GM18520 (cell line): Measurements from ENCODE around the gene IVD.
A peak's percentile ranks its signal among the peaks of the same experiment; 100 is the strongest.

Source experiments
- ATAC-seq: cut with Tn5 transposase; IDR thresholded peaks from one replicate; pipeline ENCODE4 v1.9.1; 2021; ENCODE audit not compliant: unreplicated experiment

Gene IVD

DNA sequence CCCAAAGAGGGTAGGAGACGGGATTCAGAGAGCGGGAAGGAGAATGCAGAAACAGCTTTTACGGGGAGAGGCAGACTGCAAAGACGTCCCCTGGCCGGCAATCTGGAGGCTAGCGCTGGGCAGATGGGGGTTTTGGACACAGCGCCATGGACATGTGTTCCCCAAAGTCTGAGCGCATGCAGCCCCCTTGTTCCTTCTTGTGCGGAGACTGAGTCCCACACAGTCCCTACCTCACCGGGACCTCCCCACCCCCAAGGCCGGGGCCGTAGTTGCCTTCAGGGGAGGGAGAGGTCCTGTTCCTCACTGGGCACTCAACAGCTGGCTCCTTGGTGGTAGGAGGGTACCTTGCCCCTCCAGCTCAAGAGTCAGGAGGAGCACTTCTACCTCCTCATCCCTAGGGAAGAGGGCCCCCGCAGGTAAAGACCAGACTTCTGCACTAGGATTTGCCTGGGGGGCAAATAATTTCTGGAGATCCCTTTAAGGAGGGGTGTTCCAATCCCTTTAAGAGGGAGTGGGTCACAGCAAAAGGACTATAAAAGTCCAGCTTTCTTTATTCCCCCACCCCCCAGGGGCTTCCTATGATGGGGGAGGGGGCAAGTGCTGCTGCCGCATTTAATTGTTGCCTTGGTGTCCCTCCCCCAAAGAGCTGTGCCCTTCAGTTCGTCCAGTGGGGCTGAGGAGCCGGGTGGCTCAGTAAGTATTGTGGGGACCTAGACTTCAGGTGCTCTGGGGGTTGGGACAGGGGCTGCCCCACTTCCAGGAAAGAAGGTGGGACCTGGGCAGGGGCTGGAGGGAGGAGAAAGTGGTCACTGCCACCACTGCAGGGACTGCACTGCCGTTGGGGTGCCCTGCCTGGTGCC, 31.5 kb downstream of the IVD start:
- no peak for ATAC-seq

DNA sequence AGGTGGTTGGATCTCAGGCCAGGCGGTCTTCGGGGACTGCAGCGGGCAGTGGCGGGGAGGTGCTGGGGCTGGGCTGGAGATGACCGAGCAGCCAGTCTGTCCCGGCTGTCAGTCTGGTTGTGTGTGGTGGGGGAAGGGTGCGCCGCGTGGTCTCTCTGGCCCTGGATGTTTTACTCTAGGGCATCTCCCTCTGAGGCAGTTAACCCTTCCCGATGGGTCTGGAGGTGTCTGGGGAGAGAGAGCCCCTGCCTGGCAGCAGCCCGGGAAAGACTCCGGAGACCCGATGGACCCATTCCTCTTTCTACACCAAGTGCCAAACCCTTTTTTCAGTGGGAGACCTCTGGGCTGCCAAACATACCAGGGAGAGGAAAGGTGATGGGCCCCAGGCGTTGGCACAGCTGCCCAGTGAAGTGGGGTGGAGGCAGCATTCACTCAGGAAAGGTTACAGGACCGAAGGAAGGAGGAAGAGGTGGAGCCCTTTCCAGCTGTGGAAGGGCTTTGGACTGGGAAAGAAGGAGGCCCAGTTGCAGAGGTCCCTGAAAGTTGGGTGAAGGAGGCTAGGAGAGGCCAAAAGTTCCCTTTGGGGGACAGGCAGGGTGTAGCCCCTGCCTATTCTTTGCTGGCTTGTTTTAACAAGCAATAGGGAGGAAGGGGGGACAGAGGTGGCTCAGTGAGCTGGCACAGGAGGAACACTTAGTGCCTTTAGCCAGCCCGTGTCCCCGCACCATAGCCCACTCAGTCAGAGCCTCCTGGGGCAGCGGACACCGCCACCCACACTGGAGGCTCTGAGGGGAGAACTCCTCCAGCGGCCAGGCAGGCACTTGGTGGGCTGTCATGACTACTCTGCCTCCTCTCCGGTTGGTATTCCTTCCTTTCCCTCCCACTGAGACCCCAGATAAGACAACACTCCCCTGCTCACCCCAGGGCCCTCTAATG, 32.4 kb downstream of the IVD start:
- ATAC-seq, result no peak

DNA sequence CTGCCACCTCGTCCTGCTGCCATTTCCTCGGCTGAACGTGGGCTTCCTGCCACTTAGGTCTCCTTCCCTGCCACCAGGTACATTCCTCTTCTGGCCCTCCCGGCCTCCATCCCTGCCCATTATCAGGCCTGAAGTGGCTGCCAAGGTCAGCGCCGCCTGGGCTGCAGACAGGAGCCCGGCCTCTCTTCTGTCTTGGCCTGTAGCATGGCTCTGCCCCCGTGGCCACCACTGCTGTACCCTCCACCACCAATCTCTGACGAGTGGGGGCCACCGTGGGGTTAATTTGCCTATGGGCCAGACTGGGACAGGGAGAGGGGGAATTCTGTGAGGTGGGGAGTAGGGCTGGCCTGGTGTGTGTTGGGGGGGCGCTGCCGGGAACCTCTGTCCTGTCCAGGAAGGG, 33.1 kb downstream of the IVD start:
- no peak for ATAC-seq

DNA sequence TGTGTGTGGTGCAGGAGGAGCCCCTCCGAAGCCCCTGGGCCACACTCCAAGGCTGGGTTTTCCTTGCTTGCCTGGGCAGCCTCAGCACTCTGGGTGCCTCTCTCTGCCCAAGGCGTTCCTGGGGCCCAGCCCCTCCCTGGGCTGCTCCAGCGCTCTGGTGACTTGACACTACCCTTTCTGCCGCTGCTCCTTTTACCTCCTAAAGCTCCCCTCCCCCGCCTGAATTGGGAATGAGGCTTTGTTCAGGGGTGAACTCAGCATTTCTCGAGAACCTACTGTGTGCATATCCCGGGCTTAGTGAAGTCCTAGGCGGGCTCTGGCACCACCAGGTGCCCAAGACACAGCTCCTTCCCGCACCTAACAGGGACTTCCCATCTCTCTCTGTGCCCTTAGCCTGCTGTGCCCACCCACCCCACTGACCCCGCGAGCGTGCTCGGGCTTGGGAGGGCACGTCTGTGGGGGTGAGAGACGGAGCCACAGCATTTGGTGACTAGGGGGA, 33.9 kb downstream of the IVD start:
- ATAC-seq, result no peak

DNA sequence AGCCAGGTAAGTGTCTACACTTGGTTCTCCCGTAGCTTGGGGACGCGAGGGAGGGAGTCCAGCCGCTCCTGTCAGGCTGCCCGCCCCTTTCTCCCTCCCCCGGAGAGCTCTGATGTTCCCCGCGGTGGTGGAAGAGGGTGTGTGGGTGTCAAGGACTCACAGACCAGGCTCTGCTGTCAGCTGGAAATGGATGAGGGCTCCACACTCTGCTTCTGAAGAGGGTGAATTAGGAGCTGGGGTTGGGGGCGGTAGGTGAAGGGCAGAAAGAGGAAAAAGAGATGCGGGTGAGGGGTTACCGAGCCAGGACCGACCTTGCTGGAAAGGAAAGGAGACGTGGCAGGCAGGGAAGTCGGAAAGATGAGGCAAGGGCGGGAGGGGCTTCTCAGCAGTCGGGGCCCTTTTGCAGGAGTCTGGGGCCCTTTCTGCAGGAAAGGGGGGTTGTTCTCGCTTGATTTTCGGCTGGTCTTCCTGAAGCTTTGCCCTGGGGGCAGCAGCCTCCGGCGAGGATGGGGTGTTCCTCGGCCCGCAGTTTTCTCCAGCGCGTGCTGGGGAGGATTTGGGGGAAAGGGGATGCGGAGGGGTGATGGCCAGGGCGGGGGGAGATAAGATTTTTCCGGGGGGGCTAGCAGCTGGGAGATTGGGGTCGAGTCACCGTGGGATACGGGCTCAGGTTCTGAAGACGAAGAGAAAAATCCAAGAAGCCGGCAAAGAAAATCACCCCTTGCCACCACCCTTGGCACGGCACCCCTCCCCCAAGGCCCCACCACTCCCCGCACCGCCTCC, 34.6 kb downstream of the IVD start:
- ATAC-seq, result no peak

DNA sequence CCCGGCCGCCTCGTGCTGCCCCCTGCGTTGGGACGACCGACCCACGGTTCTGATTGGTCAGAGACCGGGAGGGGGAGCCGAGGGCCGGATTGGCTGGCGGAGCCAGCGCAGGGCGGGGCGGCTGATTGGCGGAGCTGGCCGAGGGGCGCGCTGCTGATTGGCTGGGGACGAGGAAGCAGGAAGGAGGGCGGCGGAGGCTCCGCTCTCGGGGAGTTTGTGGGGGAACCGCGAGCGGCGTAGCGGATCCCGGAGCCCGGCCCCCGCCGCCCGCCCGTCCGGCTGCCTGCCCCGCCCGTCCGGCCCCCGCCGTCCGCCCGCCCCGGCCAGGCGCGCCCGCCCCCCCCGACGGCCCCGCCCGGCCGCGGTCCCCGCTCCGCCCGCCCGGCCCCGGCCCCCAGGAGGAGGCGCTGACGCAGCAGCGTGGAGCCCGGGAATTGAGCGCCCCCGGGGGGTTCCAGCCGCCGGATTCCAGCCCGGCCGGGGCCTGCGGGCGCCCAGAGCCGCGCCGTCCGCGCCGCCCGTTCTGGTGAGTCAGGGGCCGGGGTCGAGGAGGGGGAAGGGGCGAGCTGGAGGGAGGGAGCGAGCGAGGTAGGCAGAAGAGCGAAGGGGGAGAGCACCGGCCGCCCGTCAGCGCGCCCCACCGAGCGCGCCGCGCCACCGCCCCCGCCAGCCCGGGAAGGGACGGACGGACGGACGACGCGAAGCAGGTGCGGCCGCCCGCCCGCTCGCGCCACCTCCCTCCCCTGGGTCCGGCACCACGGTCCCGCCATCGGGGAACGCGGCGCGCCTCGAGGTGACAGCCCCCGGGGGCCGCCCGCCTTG, 35.4 kb downstream of the IVD start, which contains the start of gene BAHD1:
Gene BAHD1 (plus strand): TSS at position 211 of the 822 bp plus-strand sequence. CDS start 17,512 bp downstream, outside the sequence.
- peak; percentile 89 for ATAC-seq

DNA sequence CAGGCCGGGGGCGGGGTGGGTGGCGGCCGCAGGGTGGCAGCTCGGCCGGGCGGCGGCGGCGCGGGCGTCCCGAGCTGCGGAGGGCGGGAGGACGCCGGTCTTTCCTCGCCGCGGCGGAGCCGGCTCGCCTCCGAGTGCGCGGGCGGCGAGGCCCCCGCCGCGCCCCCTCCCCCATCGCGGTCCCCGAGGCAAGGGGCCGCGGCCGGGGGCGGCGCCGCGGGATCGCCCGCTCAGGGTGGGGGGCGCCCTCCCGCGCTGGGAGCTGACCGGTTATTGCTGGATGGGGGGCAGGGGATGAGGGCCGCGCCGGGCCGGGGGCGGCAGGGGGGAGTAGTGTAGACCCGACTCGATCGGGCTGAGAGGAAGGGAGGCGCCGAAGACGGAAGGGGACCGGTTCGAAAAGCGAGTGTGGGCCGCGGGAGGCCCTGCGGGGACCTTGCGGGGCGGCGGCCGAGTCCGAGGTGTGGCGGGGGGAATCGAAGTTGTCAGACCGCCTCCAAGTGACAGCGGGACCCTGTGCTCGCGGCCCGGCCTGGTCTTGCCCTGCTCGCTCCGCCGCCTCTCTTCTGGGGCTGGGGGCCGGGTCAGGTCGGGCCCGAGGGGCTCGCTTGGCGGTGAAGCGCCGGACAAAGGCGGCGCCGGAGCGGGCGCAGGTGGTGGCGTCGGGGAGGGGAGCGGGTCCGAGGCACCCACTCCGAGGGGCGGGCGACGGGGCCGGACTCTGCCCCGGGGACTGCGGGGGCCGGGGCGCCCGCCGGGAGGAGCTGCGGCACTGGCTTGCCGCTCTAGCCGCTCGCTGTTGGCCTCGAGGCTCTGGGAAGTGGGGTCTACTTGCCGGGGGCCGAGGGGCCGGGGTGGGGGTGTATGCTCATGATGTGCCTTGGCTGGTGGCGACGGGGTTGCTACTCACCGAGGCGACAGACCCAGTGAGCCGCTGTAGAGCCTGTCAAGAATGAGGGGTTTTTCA, 36.3 kb downstream of the IVD start:
- no peak for ATAC-seq

DNA sequence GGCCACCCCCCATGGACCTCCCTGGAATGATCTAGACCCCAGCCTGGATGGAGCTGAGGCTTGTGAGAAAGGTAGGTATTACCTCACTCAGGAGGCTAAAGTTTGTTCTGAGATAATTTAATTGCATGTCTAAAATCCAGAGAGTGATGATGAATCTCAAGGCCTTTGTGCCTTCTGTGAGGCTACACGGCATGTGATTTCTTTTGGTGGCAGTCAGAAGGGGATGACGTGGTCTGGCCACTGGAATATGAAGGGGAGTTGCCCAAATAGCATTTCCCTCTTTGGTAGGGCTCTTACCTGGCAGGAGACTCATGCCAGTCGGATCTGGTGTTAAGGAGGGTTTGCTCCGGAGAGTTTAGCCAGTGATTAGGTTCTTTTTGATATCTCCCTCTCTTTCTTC, 37.7 kb downstream of the IVD start:
- ATAC-seq, result no peak

DNA sequence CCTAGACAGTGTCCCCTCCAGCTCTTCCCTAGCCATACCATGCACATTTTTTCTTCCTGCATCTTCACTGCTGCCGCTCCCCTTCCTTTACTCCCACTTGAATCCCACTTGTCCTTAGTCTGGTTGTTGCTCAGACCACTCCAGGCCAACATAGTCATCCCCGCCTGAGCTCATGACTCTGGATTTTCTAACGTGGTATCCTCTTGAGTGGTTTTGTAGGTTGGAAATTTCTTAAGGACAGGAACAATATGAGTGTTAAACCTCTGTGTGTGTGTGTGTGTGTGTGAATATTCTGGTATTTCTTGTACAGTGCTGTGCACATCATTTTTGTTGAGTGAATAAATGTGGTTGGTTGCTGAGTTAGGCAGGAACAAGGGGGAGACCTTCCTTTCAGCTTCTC, 38.3 kb downstream of the IVD start:
- no peak for ATAC-seq

DNA sequence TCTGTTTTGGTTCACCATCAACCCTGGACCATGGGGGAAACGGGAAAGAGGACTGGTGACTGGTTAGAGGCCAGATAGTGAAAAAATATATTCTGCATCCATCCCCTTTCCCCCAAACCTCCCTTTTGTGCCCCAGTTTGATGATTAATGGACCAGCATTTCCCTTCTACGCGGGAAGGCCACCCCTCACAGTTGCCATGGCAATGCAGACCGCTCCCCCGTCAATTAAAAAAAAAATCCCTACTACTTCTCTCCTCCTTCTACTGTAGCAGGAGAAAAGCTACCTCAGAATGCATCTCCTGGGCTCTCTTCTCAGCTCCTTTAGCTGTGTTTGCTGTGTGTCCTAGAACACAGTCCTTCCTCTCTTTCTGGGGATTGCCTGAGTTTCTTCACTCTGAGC, 39.1 kb downstream of the IVD start:
- ATAC-seq, result no peak

DNA sequence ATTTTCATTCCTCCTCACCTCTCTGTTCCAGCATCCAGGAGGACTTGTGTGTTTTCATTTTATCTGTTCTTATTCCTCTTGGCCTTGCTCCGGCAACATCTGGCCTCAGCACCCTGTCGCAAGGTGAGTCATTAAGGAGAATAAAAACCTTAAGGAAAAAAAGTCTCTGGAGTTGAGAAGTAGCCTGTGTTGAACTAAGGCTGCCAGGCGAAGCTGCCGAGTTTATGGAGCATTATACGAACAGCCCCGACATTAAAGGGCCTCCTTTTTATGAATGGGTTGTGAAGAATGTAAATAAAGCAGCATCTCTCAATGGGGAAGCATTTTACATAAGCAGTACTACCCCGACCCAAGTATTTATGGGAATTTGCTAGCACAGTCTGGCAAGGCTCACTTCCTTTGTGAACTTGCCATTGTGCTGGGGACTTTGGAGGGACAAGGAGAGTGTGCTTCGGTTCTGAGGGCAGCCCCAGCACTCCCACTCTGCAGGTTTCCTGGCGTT, 39.9 kb downstream of the IVD start:
- no peak for ATAC-seq

DNA sequence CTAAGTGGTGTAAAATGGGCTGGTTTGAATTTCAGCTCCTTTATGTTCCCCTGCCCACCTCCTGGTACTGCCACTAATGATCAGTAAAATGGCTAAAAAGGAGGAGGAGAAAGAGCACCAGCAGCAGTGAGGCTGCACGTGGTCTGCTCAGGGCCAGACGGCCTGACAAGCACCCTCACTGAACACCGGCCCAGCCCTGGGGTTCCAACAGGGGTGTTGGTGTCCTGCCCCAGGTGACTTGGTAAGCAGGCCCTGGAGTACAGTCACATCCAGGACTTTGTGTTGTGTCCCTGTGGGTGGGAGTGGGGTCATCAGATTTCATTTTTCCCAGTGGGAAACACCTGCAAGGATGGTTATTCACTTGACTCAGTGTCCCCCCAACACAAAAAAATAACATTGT, 40.5 kb downstream of the IVD start:
- ATAC-seq, result no peak

DNA sequence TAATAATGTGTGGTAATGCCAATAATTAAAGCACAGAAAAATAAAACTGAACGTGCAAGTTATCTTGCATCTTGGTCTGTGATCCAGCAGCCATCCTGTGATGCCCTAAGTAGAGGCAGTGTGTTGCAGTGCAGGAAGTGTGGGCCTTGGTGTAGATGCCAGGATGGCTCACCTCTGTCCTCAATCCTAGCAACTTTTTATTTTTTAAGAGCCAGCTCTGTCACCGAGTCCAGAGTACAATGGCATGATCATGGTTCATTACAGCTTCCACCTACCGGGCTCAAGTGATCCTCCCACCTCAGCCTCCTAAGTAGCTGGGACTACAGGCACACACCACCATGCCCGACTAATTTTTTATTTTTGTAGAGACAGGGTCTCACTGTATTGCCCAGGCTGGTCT, 42.8 kb downstream of the IVD start:
- no peak for ATAC-seq

DNA sequence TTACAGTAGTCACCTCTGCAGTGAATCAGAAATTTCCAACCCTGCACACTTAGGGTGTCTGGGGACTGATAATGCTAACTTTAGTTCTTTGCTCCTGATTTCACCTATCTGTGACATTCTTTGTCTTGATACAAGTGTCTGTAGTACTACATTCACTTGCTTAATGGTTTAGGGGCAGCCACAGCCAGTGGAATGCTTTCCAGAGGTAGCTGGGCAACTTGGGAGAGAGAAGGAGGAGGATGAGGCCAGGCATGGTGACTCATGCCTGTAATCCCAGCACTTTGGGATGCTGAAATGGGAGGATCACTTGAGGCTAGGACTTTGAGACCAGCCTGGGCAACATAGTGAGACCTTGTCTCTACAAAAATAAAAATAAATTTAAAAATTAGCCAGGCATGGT, 43.7 kb downstream of the IVD start:
- no peak for ATAC-seq

DNA sequence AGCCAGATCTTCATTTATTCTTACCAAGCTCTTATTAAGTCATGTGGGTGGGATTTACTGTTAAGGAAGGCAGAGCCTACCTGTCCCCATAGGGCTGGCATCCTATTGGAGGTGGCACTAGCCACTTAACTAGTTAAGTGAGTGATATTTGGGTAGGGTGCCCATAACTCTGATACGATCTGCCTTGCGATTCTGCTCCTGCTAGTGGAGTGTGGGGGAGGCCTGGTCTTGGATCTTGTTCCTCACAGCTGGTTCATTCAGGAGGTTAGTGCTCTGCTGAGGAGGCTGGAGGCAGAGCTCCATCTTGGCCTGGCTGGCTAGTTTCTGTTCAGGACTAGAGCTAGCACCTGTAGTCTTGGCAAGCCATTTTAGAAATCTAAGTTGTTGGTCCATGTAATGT, 44.5 kb downstream of the IVD start:
- ATAC-seq, result no peak

DNA sequence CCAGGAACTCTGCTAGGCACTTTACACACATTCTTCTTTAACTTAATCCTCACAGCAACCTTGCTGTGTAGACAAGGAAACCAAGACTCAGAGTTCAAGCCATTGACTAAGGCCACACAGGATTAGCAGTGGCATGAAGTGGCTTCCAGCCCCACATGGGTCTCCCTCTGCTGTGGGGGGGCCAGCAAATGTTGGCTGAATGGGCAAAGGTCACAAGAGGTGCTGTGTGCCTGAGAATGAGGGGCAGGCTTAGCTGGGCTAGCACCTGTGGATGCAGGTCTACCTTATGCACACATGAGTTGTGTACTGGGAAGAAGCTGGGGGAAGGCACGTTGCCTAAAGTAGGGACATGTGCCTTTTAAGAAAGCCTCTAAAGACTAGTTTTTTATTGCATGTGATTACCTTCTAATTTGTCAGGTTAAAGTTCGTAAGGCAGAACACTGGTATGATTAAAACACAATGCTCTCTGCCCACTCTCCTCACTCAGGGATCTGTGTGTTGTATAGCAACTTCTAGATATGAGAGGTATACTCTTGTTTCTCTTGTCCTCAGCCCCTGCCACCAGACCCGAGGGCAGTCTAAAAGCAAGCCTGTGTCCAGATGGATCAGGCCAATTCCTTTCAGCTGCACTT, 46.0 kb downstream of the IVD start:
- ATAC-seq, result no peak

DNA sequence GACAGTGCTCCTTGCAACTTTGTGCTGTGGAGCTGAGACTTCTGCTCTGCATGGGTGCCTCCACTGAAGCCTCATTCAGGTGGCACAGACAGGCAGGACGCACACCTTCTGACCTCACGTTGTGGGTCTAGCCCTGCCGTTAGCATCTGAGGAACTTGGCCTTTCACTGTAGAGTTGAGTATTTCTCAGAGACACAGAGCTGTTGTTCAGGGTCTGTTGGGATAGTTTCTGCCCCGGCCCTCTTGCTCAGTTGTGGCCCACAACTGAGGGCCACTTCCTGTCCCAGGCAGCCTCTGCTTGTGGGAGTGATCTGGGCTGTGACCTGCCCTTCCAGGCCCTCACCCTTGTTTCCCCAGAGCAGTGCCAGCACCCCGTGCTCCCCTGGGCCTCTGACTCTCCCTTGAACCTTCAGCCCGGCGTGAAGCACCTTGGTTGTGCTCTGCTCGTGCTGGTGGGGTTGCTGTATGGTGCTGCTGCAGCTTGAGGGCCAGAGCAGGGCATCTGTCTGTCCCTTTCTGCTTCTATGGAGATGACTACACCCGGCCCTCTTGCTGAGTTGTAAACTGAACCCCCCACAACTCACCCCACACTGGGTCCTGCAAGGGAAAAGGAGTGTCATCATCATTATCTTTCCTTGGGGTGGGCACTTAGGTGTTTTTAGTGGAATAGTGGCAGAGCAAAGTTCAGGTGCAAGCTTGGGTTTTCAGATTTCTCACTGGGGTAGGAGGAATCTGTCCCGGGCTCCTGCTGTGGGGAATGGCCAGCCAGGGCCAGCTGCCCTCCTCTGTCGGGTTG, 46.9 kb downstream of the IVD start:
- no peak for ATAC-seq
